Stimulated activated naive CD8-positive, alpha-beta T cell treated with anti-CD3 and anti-CD28 coated beads, Interleukin-15, amount 100 ng/mL, for 72 hours (primary cell): Measurements from ENCODE around the gene PDE1A.

Experiments used
- ATAC-seq: fragments of 150-1000 bp; cut with Tn5 transposase; 2 replicates; pipeline ENCODE4 v1.10.0; 2021; ENCODE audit warnings: mild to moderate bottlenecking, moderate library complexity
- DNase-seq, 2 donors: peaks; one replicate each; pipeline ENCODE4 v3.0.0; 2021 to 2022
- H3K27ac Mint-ChIP-seq, 2 donors: one replicate each; pipeline ENCODE4 v1.8.0; 2022; ENCODE audit warnings: mild to moderate bottlenecking in 2 of 2, mixed read lengths in 2 of 2, moderate library complexity in 2 of 2
- H3K27me3 Mint-ChIP-seq: one replicate; pipeline ENCODE4 v1.8.0; 2022; ENCODE audit warnings: mixed read lengths
- H3K4me1 Mint-ChIP-seq: one replicate; pipeline ENCODE4 v1.8.0; 2022; ENCODE audit warnings: mild to moderate bottlenecking, mixed read lengths
- H3K4me3 Mint-ChIP-seq, 2 donors: one replicate each; pipeline ENCODE4 v1.8.0; 2022; ENCODE audit warnings: mild to moderate bottlenecking in 2 of 2, mixed read lengths in 2 of 2, moderate library complexity in 1 of 2
- H3K9me3 Mint-ChIP-seq, 2 donors: one replicate each; pipeline ENCODE4 v1.8.0; 2022; ENCODE audit warnings: mixed read lengths in 2 of 2

The PDE1A gene

DNA sequence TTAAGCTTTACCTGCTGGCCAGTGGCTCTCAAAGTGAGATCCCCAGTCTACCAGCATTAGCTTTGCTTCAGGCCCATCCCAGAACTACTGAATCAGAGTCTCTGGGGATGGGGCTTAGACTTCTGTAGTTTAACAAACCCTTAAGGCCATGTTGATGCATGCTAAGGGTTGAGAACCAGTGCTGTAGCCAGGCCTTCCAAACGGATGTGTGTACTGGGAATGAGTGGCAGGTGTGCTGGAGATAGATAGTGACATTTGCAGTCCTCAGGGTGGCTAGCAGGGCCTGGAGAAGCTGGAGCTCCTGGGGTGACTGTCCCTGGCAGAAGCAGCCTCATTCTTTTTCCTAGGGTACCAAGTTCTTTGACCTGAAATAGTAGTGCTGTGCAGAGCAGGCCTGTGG lies 292.6 kb downstream of the PDE1A start:
- peaks cover 16% of the 10 kb centered on the region for H3K27me3 Mint-ChIP-seq

DNA sequence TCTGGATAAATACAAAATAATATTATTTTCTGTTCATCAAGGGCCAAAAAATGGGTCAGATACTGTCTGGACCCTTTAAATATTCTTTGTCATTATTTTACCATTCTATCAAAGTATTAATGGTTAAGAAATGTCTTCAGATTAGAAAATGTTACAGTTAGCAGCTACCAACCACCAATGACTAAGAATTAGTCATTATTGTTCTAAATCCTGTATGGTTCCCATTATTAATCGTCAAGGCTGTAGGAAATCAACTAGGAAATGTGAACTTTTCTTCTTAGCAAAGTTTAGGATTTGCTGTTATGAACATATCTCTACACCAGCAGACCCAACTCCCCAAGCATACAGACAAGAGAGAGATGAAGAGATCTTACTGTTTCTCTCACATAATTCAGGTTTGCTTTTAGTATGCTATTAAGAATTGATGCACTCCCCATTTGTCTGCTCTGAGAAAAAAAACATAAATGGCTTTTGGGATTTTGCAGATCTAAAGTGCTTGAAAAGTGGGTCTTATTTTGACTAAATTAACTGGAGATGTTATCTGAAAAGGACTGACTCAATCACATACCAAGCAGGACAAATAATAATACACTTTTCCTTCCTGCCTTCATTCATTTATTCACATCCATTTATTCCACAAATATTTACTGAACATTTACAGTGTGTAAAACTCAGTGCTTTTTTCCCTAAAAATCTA lies 293.5 kb downstream of the PDE1A start:
- DNase-seq (no peak), ATAC-seq (no peak)
- H3K9me3 Mint-ChIP-seq = no peaks in the 10 kb centered on the region
- H3K4me1 Mint-ChIP-seq = no peaks in the 10 kb centered on the region
- no peak overlapping the region for H3K27ac Mint-ChIP-seq
- H3K27me3 Mint-ChIP-seq = peaks cover 11% of the 10 kb centered on the region
- H3K4me3 Mint-ChIP-seq = no peak overlapping the region

More for the DNA sequence above, 292.6 kb downstream of the PDE1A start:
- peak; percentile 33 for ATAC-seq
- Mint-ChIP-seq H3K27ac (no peak overlapping the region), H3K4me1 (no peaks in the 10 kb centered on the region), H3K9me3 (no peaks in the 10 kb centered on the region), H3K4me3 (no peak overlapping the region)
- no peak for DNase-seq

DNA sequence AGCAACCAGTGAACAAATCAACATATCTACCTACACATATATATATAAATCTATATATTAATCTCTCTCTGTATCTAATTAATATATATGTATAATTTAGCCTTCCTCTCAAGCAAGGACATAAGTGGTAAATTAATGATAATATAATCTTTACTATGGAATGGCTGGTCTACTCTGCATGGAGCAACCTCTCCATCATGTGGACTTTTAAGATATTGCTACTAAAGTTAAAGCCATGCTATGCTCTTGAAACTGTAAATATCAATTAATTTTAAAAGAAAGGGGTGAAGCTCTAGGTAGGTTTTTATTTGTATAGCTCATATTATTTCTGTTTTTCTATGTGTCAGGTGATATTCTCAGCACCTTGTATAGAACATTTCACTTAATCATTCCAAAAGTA lies 294.2 kb downstream of the PDE1A start:
- Mint-ChIP-seq H3K9me3 (no peaks in the 10 kb centered on the region), H3K27me3 (peaks cover 4% of the 10 kb centered on the region), H3K27ac (no peak overlapping the region), H3K4me1 (no peaks in the 10 kb centered on the region), H3K4me3 (no peak overlapping the region)
- ATAC-seq = no peak
- DNase-seq = no peak

GRCh38 chr2:182128821-182129707 lies 297.8 kb downstream of the PDE1A start:
- no peaks in the 10 kb centered on the region for H3K27me3 Mint-ChIP-seq

GRCh38 chr2:182117196-182117595 lies 309.6 kb downstream of the PDE1A start:
- Mint-ChIP-seq H3K4me3 (no peak overlapping the region), H3K4me1 (no peaks in the 10 kb centered on the region), H3K27me3 (no peaks in the 10 kb centered on the region), H3K9me3 (peaks cover 0 to 4% of the 10 kb centered on the region in 2 donors), H3K27ac (no peak overlapping the region)
- ATAC-seq (no peak), DNase-seq (no peak)

More at GRCh38 chr2:182128821-182129707, 297.8 kb downstream of the PDE1A start:
- Mint-ChIP-seq H3K4me1 (no peaks in the 10 kb centered on the region), H3K27ac (no peak overlapping the region), H3K9me3 (no peaks in the 10 kb centered on the region), H3K4me3 (no peak overlapping the region)
- ATAC-seq = no peak
- DNase-seq = no peak

DNA sequence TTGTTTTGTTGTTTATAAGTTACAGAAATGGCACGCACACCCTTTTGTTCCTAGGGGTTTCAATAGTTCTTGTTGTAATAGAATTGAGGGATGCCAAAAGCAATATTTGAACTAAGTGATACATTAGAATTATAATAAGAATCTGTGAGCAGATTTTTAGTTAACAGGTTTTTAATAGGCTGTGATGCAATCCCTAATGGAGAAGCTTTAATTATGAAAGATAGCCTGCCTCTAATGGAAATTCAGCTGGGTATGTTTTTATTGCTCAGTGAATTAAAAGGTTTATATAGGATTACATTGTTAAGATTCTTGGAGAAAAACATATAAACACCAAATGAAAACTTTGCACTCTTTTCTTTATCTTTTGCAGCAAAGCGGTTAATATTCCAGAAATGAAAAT lies 310.1 kb downstream of the PDE1A start:
- H3K4me3 Mint-ChIP-seq = no peak overlapping the region
- H3K9me3 Mint-ChIP-seq = peaks cover 0 to 2% of the 10 kb centered on the region in 2 donors
- H3K4me1 Mint-ChIP-seq = no peaks in the 10 kb centered on the region
- H3K27me3 Mint-ChIP-seq = no peaks in the 10 kb centered on the region
- H3K27ac Mint-ChIP-seq = no peak overlapping the region
- ATAC-seq (no peak), DNase-seq (no peak)

GRCh38 chr2:182115258-182115657 lies 311.6 kb downstream of the PDE1A start:
- ATAC-seq (no peak), DNase-seq (no peak)
- H3K9me3 Mint-ChIP-seq = no peaks in the 10 kb centered on the region
- no peak overlapping the region for H3K27ac Mint-ChIP-seq
- no peak overlapping the region for H3K4me3 Mint-ChIP-seq
- no peaks in the 10 kb centered on the region for H3K27me3 Mint-ChIP-seq
- H3K4me1 Mint-ChIP-seq = no peaks in the 10 kb centered on the region

DNA sequence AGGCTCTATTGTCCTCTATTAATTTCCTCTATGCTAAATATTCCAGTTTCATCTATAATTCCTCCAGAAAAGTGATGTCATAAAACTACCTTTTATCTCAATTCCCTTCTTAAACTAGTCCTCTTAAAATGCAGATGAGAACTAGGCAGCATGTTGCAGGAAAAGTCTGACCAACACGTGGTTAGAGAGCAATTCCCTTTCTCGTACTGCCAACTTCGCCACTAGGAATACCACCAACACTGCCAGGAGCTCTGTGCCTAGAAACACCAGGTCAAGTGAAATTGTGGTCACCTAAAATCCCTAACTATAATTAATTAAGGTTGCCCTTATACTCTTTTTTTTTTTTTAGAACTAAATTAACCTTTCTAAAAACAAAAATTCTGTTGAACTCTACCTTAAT lies 313.5 kb downstream of the PDE1A start:
- no peak for ATAC-seq
- Mint-ChIP-seq H3K4me1 (no peaks in the 10 kb centered on the region), H3K27me3 (no peaks in the 10 kb centered on the region), H3K4me3 (no peak overlapping the region), H3K9me3 (no peaks in the 10 kb centered on the region), H3K27ac (no peak overlapping the region)
- no peak for DNase-seq

DNA sequence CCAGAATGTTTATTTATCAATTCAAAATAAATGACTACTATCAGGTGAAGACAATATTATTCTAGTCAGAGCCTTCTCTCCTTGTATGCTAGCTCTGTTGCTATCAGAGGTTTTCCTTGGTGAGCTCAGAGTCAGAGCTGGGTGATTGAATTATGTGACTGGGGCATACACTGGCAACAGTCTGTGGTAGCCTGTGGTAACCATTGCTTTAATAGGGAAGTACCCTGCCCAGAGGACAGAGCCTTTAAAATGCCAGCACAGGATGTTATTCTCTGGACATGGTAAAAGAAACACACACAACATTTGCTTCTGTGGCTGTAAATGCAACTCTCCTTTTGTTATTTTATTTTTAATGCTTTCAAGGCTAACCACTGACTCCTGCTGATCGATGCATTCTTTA lies 316.5 kb downstream of the PDE1A start:
- DNase-seq (no peak), ATAC-seq (no peak)
- H3K27ac Mint-ChIP-seq = no peak overlapping the region
- no peaks in the 10 kb centered on the region for H3K4me1 Mint-ChIP-seq
- no peak overlapping the region for H3K4me3 Mint-ChIP-seq
- H3K9me3 Mint-ChIP-seq = no peaks in the 10 kb centered on the region
- H3K27me3 Mint-ChIP-seq = no peaks in the 10 kb centered on the region

DNA sequence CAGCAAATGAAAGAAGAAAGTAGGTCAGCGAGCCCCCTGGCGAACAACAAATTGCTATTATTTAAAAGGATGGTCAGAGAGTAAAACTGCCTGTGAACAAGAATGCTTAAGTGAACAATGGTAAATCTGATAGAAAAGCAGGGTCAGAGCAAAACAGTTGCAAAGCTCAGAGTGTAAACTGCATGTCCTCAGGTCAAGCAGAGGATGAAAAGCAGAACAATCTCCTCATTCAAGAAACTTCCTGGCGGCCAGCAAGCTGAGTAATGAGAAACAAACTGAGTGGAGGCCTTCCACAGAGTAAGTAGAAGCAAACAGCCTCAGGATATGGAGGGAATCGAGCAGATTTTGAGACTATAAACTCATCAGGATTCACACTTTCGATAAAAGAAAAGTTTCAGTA lies 323.3 kb downstream of the PDE1A start:
- Mint-ChIP-seq H3K4me1 (no peaks in the 10 kb centered on the region), H3K27me3 (no peaks in the 10 kb centered on the region), H3K27ac (no peak overlapping the region), H3K9me3 (no peaks in the 10 kb centered on the region), H3K4me3 (no peak overlapping the region)
- no peak for ATAC-seq
- DNase-seq = no peak

GRCh38 chr2:182101263-182101662 lies 325.6 kb downstream of the PDE1A start:
- no peak overlapping the region for H3K4me3 Mint-ChIP-seq
- H3K4me1 Mint-ChIP-seq = no peaks in the 10 kb centered on the region
- DNase-seq (no peak), ATAC-seq (no peak)
- H3K27ac Mint-ChIP-seq = no peak overlapping the region
- no peaks in the 10 kb centered on the region for H3K27me3 Mint-ChIP-seq
- no peaks in the 10 kb centered on the region for H3K9me3 Mint-ChIP-seq

DNA sequence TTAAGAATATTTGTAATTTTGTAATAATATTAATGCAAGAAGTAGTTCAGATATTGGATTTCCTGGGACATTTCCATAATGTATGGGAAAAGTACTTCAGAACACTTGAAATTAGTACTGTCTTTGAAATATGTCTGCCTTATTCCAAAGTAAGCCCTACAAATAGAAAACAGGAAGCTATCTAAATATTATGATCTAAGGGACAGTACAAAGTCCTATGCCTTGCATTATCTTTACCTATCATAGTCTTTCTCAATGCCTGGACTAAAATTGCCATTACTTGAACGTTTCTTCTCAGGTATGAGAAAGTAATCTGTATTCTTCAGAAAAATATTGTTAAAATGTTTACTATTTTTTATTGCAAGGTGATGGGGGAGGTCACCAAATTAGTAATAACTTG lies 328.2 kb downstream of the PDE1A start:
- ATAC-seq = no peak
- Mint-ChIP-seq H3K4me3 (no peak overlapping the region), H3K4me1 (no peaks in the 10 kb centered on the region), H3K27ac (no peak overlapping the region), H3K27me3 (no peaks in the 10 kb centered on the region), H3K9me3 (peaks cover 0 to 5% of the 10 kb centered on the region in 2 donors)
- no peak for DNase-seq

DNA sequence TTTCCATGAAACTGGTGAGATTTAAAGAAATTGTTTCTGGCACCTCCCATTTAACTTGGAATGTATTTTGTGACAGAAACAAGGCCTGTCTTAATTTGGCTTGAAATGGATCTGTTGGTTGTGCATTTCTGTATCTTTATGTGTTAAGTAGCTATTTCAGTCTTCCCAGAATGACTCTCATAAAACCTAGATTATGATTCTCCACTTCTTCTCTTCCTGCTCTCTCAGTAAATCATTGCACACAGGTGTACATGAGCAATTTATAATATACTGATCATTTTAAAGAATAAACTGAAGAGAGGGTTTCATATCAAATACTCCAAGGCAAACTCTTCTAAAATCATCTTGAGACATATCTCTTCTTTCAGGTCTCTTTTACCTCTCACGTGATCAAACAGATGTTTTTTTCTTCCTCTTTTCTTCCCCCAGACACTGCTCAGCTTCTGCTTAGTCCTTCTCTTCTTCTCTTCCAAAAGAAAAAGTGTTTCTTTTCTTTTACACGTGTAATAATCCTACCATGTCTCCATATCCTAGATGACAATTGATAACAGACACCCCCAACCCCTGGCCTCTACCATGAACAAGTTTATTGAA lies 329.2 kb downstream of the PDE1A start:
- no peak overlapping the region for H3K27ac Mint-ChIP-seq
- ATAC-seq (no peak), DNase-seq (no peak)
- no peaks in the 10 kb centered on the region for H3K4me1 Mint-ChIP-seq
- H3K4me3 Mint-ChIP-seq = no peak overlapping the region
- H3K9me3 Mint-ChIP-seq = peaks cover 0 to 9% of the 10 kb centered on the region in 2 donors
- no peaks in the 10 kb centered on the region for H3K27me3 Mint-ChIP-seq

- DNase-seq (no peak), ATAC-seq (no peak)
- Mint-ChIP-seq H3K9me3 (peaks cover 0 to 9% of the 10 kb centered on the region in 2 donors), H3K27me3 (no peaks in the 10 kb centered on the region), H3K4me1 (no peaks in the 10 kb centered on the region), H3K4me3 (no peak overlapping the region), H3K27ac (no peak overlapping the region)
These were observed 336.4 kb downstream of the PDE1A start for GRCh38 chr2:182090486-182090885.
